A549 (cell line): ENCODE results near the gene MED27.

Source experiments
- CHD4 ChIP-seq: fragments of 200-600 bp; sonication (generic); IDR thresholded peaks from 2 replicates; pipeline ENCODE4 v1.6.1; 2016; ENCODE audit warnings: antibody characterized with exemption, mild to moderate bottlenecking, borderline replicate concordance
- CTCF ChIP-seq: fragments of >200 bp; sonication (Bioruptor Twin); formaldehyde crosslinking; IDR thresholded peaks from 3 replicates; pipeline ENCODE4 v1.5.1; 2016
- HOXA7 ChIP-seq: fragments of 250-450 bp; sonication (Bioruptor Pico); IDR thresholded peaks from 2 replicates; pipeline ENCODE4 v1.5.0; 2020; ENCODE audit warnings: mild to moderate bottlenecking, moderate library complexity
- NPAS2 ChIP-seq: fragments of 250-450 bp; sonication (Bioruptor Pico); IDR thresholded peaks from 2 replicates; pipeline ENCODE4 v1.8.0; 2022; ENCODE audit warnings: mild to moderate bottlenecking, moderate library complexity, borderline replicate concordance
- PHF8 ChIP-seq: fragments of 200-600 bp; sonication (generic); IDR thresholded peaks from 2 replicates; pipeline ENCODE4 v1.6.1; 2016; ENCODE audit warnings: low read depth, mild to moderate bottlenecking, antibody characterized with exemption, moderate library complexity, borderline replicate concordance
- POLR2A ChIP-seq: IDR thresholded peaks from 2 replicates; pipeline ENCODE4 v1.6.1; 2012; ENCODE audit warnings: mild to moderate bottlenecking, low read length
- RAD21 ChIP-seq, 2 experiments: fragments of >200 bp in 1 of 2; sonication (Bioruptor Twin) in 1 of 2; formaldehyde crosslinking in 1 of 2; IDR thresholded peaks in 1 of 2; conservative IDR thresholded peaks in 1 of 2; 2 replicates in 1 of 2; 3 replicates in 1 of 2; pipeline ENCODE4 v1.6.1; 2012 to 2018; ENCODE audit warnings: inconsistent platforms in 1 of 2
- TF ChIP-seq, protein P1 (sequence below): IDR thresholded peaks from 2 replicates; pipeline ENCODE4 v1.6.1; 2012
- TF ChIP-seq, protein P2 (sequence below): IDR thresholded peaks from 2 replicates; pipeline ENCODE4 v1.6.1; 2012
- TF ChIP-seq, protein P3 (sequence below): fragments of 450-650 bp; IDR thresholded peaks from 2 replicates; pipeline ENCODE4 v1.6.1; 2014; ENCODE audit warnings: antibody characterized with exemption

- no peak for TF ChIP-seq POLR2A
- TF ChIP-seq CTCF = no peak
- TF ChIP-seq, protein P1, sequence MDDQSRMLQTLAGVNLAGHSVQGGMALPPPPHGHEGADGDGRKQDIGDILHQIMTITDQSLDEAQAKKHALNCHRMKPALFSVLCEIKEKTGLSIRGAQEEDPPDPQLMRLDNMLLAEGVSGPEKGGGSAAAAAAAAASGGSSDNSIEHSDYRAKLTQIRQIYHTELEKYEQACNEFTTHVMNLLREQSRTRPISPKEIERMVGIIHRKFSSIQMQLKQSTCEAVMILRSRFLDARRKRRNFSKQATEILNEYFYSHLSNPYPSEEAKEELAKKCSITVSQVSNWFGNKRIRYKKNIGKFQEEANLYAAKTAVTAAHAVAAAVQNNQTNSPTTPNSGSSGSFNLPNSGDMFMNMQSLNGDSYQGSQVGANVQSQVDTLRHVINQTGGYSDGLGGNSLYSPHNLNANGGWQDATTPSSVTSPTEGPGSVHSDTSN = no peak
- TF ChIP-seq, protein P2, sequence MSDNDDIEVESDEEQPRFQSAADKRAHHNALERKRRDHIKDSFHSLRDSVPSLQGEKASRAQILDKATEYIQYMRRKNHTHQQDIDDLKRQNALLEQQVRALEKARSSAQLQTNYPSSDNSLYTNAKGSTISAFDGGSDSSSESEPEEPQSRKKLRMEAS = no peak
- no peak for TF ChIP-seq NPAS2 (CRISPR knock-in tag)
- no peak for TF ChIP-seq CHD4
- no peak for TF ChIP-seq PHF8
- no peak for TF ChIP-seq HOXA7 (CRISPR knock-in tag)
- TF ChIP-seq RAD21 (conservative IDR thresholded peaks at IDR 0.05 in 1 of 2, IDR thresholded peaks at IDR 0.05 in 1 of 2) = no peak
- TF ChIP-seq, protein P3, sequence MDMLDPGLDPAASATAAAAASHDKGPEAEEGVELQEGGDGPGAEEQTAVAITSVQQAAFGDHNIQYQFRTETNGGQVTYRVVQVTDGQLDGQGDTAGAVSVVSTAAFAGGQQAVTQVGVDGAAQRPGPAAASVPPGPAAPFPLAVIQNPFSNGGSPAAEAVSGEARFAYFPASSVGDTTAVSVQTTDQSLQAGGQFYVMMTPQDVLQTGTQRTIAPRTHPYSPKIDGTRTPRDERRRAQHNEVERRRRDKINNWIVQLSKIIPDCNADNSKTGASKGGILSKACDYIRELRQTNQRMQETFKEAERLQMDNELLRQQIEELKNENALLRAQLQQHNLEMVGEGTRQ = no peak
These were observed 237.8 kb downstream of the MED27 start for GRCh38 chr9:131841765-131842318.
